ENCODE measurements around the gene ARIH1. TPM values are rescaled to one million over a fixed set of nuclear protein-coding genes. Genes with fewer than 3 reads are reported as not detected.

ARIH1 gene
- total and polyA plus RNA-seq, 2 experiments from 2014 or later, result 30.5 to 48.6 TPM

DNA sequence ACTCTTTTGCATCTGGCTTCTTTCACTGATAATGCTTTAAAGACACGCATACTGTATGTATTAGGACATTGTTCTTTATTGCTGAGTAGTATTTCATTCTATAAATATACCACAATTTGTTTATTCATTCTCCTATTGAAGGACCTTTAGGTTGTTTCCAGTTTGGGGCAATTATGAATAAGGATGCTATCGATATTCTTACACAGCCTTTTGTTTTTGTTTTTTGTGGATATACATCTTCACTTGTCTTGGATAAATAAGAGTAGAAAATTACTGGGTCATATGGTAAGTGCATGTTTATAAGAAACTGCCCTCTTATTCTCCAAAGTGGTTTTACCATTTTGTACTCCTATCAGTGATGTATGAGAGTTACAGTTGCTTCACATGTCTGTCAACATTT is 118.5 kb downstream of the ARIH1 start (continued):
- TF ChIP-seq, protein P1, sequence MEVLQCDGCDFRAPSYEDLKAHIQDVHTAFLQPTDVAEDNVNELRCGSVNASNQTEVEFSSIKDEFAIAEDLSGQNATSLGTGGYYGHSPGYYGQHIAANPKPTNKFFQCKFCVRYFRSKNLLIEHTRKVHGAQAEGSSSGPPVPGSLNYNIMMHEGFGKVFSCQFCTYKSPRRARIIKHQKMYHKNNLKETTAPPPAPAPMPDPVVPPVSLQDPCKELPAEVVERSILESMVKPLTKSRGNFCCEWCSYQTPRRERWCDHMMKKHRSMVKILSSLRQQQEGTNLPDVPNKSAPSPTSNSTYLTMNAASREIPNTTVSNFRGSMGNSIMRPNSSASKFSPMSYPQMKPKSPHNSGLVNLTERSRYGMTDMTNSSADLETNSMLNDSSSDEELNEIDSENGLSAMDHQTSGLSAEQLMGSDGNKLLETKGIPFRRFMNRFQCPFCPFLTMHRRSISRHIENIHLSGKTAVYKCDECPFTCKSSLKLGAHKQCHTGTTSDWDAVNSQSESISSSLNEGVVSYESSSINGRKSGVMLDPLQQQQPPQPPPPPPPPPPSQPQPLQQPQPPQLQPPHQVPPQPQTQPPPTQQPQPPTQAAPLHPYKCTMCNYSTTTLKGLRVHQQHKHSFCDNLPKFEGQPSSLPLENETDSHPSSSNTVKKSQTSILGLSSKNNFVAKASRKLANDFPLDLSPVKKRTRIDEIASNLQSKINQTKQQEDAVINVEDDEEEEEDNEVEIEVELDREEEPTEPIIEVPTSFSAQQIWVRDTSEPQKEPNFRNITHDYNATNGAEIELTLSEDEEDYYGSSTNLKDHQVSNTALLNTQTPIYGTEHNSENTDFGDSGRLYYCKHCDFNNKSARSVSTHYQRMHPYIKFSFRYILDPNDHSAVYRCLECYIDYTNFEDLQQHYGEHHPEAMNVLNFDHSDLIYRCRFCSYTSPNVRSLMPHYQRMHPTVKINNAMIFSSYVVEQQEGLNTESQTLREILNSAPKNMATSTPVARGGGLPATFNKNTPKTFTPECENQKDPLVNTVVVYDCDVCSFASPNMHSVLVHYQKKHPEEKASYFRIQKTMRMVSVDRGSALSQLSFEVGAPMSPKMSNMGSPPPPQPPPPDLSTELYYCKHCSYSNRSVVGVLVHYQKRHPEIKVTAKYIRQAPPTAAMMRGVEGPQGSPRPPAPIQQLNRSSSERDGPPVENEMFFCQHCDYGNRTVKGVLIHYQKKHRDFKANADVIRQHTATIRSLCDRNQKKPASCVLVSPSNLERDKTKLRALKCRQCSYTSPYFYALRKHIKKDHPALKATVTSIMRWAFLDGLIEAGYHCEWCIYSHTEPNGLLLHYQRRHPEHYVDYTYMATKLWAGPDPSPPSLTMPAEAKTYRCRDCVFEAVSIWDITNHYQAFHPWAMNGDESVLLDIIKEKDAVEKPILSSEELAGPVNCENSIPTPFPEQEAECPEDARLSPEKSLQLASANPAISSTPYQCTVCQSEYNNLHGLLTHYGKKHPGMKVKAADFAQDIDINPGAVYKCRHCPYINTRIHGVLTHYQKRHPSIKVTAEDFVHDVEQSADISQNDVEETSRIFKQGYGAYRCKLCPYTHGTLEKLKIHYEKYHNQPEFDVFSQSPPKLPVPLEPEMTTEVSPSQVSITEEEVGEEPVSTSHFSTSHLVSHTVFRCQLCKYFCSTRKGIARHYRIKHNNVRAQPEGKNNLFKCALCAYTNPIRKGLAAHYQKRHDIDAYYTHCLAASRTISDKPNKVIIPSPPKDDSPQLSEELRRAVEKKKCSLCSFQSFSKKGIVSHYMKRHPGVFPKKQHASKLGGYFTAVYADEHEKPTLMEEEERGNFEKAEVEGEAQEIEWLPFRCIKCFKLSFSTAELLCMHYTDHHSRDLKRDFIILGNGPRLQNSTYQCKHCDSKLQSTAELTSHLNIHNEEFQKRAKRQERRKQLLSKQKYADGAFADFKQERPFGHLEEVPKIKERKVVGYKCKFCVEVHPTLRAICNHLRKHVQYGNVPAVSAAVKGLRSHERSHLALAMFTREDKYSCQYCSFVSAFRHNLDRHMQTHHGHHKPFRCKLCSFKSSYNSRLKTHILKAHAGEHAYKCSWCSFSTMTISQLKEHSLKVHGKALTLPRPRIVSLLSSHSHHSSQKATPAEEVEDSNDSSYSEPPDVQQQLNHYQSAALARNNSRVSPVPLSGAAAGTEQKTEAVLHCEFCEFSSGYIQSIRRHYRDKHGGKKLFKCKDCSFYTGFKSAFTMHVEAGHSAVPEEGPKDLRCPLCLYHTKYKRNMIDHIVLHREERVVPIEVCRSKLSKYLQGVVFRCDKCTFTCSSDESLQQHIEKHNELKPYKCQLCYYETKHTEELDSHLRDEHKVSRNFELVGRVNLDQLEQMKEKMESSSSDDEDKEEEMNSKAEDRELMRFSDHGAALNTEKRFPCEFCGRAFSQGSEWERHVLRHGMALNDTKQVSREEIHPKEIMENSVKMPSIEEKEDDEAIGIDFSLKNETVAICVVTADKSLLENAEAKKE (CRISPR knock-in tag; IDR thresholded peaks at IDR 0.05), result no peak
- TF ChIP-seq EZH2 (IDR thresholded peaks at IDR 0.05; ENCODE audit: low read depth, unreplicated experiment), result no peak
- TF ChIP-seq JUNB (IDR thresholded peaks at IDR 0.05; ENCODE audit: unreplicated experiment), result no peak

DNA sequence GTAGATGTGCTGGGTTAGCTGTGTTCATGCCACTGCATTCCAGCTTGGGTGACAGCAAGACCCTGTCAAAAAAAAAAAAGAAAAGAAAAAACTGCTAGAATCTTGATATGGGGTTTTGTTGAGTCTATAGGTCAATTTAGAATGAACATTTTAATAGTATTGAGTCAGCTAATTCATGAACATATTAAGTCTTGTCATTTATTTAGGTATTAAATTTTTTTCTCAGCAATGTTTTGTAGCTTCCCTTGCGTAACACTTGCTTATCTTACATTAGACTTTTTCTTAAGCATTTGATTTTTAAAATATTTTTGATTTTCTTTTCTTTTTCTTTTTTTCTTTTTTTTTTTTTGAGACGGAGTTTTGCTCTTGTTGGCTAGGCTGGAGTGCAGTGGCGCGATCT is 119.7 kb downstream of the ARIH1 start:
- Histone ChIP-seq H3K79me2 (replicated peaks; ENCODE audit: insufficient read depth) (no peaks in the 10 kb centered on the region), H3F3A (replicated peaks; ENCODE audit: low read depth) (no peaks in the 10 kb centered on the region), H3K36me3 (ENCODE audit: insufficient read depth) (no peaks in the 10 kb centered on the region), H3K27me3 (ENCODE audit: insufficient read depth) (no peaks in the 10 kb centered on the region), H3K4me1 (ENCODE audit: insufficient read depth) (no peaks in the 10 kb centered on the region), H3K9me2 (ENCODE audit: insufficient read depth) (no peaks in the 10 kb centered on the region), H2AFZ (no peak overlapping the region), H3K4me2 (no peak overlapping the region), H4K20me1 (replicated peaks; ENCODE audit: insufficient read depth) (no peaks in the 10 kb centered on the region), H3K27ac (ENCODE audit: low read depth) (no peak overlapping the region), H3K4me3 (no peak overlapping the region)
- no peaks in the 10 kb centered on the region for H3K4me1 Mint-ChIP-seq
- no peaks in the 10 kb centered on the region for H3K9me3 Mint-ChIP-seq
- no peak for ATAC-seq
- H3K36me3 Mint-ChIP-seq (ENCODE audit: low read depth), result no peaks in the 10 kb centered on the region
- DNase-seq (ENCODE audit: low spot score), result no peak
- H3K27ac Mint-ChIP-seq, result no peak overlapping the region
- peaks cover 2% of the 10 kb centered on the region for H3K27me3 Mint-ChIP-seq (ENCODE audit: insufficient read depth, low read depth, poor library complexity)
- H3K4me3 Mint-ChIP-seq, result no peak overlapping the region
- TF ChIP-seq JUNB (IDR thresholded peaks at IDR 0.05; ENCODE audit: unreplicated experiment) (no peak), STAT1 (IDR thresholded peaks at IDR 0.05; ENCODE audit: unreplicated experiment) (no peak), ZNF331 (CRISPR knock-in tag; IDR thresholded peaks at IDR 0.05; ENCODE audit: low read depth) (no peak), NANOG (IDR thresholded peaks at IDR 0.05; ENCODE audit: borderline replicate concordance) (no peak), ZNF114 (CRISPR knock-in tag; IDR thresholded peaks at IDR 0.05) (no peak), POLR2AphosphoS5 (IDR thresholded peaks at IDR 0.05; ENCODE audit: low read depth) (no peak), CREB1 (CRISPR knock-in tag; IDR thresholded peaks at IDR 0.05; ENCODE audit: low read depth) (no peak)
- TF ChIP-seq, protein P2, sequence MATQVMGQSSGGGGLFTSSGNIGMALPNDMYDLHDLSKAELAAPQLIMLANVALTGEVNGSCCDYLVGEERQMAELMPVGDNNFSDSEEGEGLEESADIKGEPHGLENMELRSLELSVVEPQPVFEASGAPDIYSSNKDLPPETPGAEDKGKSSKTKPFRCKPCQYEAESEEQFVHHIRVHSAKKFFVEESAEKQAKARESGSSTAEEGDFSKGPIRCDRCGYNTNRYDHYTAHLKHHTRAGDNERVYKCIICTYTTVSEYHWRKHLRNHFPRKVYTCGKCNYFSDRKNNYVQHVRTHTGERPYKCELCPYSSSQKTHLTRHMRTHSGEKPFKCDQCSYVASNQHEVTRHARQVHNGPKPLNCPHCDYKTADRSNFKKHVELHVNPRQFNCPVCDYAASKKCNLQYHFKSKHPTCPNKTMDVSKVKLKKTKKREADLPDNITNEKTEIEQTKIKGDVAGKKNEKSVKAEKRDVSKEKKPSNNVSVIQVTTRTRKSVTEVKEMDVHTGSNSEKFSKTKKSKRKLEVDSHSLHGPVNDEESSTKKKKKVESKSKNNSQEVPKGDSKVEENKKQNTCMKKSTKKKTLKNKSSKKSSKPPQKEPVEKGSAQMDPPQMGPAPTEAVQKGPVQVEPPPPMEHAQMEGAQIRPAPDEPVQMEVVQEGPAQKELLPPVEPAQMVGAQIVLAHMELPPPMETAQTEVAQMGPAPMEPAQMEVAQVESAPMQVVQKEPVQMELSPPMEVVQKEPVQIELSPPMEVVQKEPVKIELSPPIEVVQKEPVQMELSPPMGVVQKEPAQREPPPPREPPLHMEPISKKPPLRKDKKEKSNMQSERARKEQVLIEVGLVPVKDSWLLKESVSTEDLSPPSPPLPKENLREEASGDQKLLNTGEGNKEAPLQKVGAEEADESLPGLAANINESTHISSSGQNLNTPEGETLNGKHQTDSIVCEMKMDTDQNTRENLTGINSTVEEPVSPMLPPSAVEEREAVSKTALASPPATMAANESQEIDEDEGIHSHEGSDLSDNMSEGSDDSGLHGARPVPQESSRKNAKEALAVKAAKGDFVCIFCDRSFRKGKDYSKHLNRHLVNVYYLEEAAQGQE (IDR thresholded peaks at IDR 0.05; ENCODE audit: unreplicated experiment), result no peak
